Nephron (organoid): ENCODE data around the gene CACNA1C.

Experiments
- H3K27ac Mint-ChIP-seq, 3 experiments: 2 replicates each; pipeline ENCODE4 v1.8.0; 2020; ENCODE audit warnings: mixed read lengths in 3 of 3, mild to moderate bottlenecking in 2 of 3, moderate library complexity in 1 of 3
- H3K27me3 Mint-ChIP-seq: 2 replicates; pipeline ENCODE4 v1.8.0; 2021; ENCODE audit warnings: low read depth, mild to moderate bottlenecking, moderate library complexity, mixed read lengths
- H3K36me3 Mint-ChIP-seq: 2 replicates; pipeline ENCODE4 v1.8.0; 2020; ENCODE audit warnings: low read depth, mixed read lengths
- H3K4me1 Mint-ChIP-seq: 2 replicates; pipeline ENCODE4 v1.8.0; 2020; ENCODE audit warnings: mixed read lengths
- H3K4me3 Mint-ChIP-seq, 3 experiments: 2 replicates each; pipeline ENCODE4 v1.8.0; 2020; ENCODE audit warnings: mild to moderate bottlenecking in 3 of 3, mixed read lengths in 3 of 3, moderate library complexity in 2 of 3
- H3K9me3 Mint-ChIP-seq: 2 replicates; pipeline ENCODE4 v1.8.0; 2020; ENCODE audit warnings: mixed read lengths
- CTCF ChIP-seq, 3 experiments: fragments of 200-600 bp; sonication (generic); IDR thresholded peaks; one replicate each; pipeline ENCODE4 v1.5.0; 2021; ENCODE audit warnings: antibody characterized with exemption in 3 of 3; ENCODE audit not compliant: unreplicated experiment in 3 of 3

CACNA1C gene

GRCh38 chr12:2335513-2335912 lies 282.7 kb downstream of the CACNA1C start:
- Mint-ChIP-seq H3K27me3 (no peaks in the 10 kb centered on the region), H3K4me1 (peaks cover 69% of the 10 kb centered on the region), H3K9me3 (peaks cover 2% of the 10 kb centered on the region), H3K27ac (peak overlapping the region; percentile 77 to 90 (median 80)), H3K4me3 (peak overlapping the region in 1 of 3 experiments; percentile 52), H3K36me3 (no peaks in the 10 kb centered on the region)
- no peak for TF ChIP-seq CTCF (IDR thresholded peaks at IDR 0.05; ENCODE audit: unreplicated experiment in 3 of 3)

GRCh38 chr12:2335916-2336315 lies 283.1 kb downstream of the CACNA1C start:
- H3K9me3 Mint-ChIP-seq: peaks cover 2% of the 10 kb centered on the region
- H3K4me1 Mint-ChIP-seq: peaks cover 66% of the 10 kb centered on the region
- H3K27me3 Mint-ChIP-seq: peaks cover under 1% of the 10 kb centered on the region
- TF ChIP-seq CTCF (IDR thresholded peaks at IDR 0.05; ENCODE audit: unreplicated experiment in 3 of 3): no peak
- H3K4me3 Mint-ChIP-seq: no peak overlapping the region
- H3K27ac Mint-ChIP-seq: peak overlapping the region; percentile 80 to 90 (median 85)
- no peaks in the 10 kb centered on the region for H3K36me3 Mint-ChIP-seq

GRCh38 chr12:2336409-2336829 lies 283.6 kb downstream of the CACNA1C start:
- Mint-ChIP-seq H3K4me1 (peaks cover 68% of the 10 kb centered on the region), H3K27me3 (peaks cover 4% of the 10 kb centered on the region), H3K36me3 (no peaks in the 10 kb centered on the region), H3K4me3 (no peak overlapping the region), H3K27ac (peak overlapping the region; percentile 80 to 90 (median 85)), H3K9me3 (peaks cover 2% of the 10 kb centered on the region)
- TF ChIP-seq CTCF (IDR thresholded peaks at IDR 0.05; ENCODE audit: unreplicated experiment in 3 of 3): no peak

- Mint-ChIP-seq H3K4me3 (no peak overlapping the region), H3K4me1 (peaks cover 69% of the 10 kb centered on the region), H3K36me3 (no peaks in the 10 kb centered on the region), H3K27ac (peak overlapping the region in 1 of 3 experiments; percentile 90), H3K9me3 (peaks cover 2% of the 10 kb centered on the region), H3K27me3 (peaks cover 4% of the 10 kb centered on the region)
- no peak for TF ChIP-seq CTCF (IDR thresholded peaks at IDR 0.05; ENCODE audit: unreplicated experiment in 3 of 3)
Observed at GRCh38 chr12:2337031-2338010, 284.5 kb downstream of the CACNA1C start.

- Mint-ChIP-seq H3K36me3 (no peaks in the 10 kb centered on the region), H3K27ac (no peak overlapping the region), H3K27me3 (peaks cover 4% of the 10 kb centered on the region), H3K4me3 (no peak overlapping the region), H3K9me3 (peaks cover 2% of the 10 kb centered on the region), H3K4me1 (peaks cover 69% of the 10 kb centered on the region)
- TF ChIP-seq CTCF (IDR thresholded peaks at IDR 0.05; ENCODE audit: unreplicated experiment in 3 of 3): no peak
Observed at GRCh38 chr12:2338381-2338780, 285.6 kb downstream of the CACNA1C start.
